Astrocyte (in vitro differentiated cells and primary cell): ENCODE measurements around the gene ASCL1.

Experiments used
- EZH2 ChIP-seq: IDR thresholded peaks from 2 replicates; pipeline ENCODE4 v1.6.1; 2012; ENCODE audit warnings: mild to moderate bottlenecking, low read length, inconsistent platforms; ENCODE audit not compliant: insufficient read depth
- TF ChIP-seq, protein P1 (sequence below): IDR thresholded peaks from 2 replicates; pipeline ENCODE4 v1.5.1; 2011; ENCODE audit warnings: low read depth, mild to moderate bottlenecking, inconsistent platforms, low read length, moderate library complexity; ENCODE audit not compliant: insufficient read depth

DNA sequence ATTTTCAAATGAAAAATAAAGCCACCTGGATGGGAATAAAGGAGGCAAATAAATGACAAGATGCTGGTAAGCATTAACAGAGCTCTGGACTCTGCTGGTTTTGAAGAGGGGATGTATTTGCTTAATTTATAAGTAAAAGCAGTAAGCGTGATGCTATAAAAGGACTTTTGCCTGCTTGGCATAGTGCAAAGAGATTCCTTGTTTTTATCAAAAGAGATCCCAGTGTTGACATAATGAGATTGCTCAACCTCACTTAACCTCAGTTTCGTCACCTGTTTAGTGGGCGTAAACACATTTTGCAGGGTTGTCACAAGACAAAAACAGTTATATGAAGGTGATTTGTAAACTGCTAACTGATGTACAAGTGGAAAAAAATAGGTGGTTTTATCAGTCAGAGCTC is 13.8 kb downstream of the ASCL1 start:
- TF ChIP-seq, protein P1, sequence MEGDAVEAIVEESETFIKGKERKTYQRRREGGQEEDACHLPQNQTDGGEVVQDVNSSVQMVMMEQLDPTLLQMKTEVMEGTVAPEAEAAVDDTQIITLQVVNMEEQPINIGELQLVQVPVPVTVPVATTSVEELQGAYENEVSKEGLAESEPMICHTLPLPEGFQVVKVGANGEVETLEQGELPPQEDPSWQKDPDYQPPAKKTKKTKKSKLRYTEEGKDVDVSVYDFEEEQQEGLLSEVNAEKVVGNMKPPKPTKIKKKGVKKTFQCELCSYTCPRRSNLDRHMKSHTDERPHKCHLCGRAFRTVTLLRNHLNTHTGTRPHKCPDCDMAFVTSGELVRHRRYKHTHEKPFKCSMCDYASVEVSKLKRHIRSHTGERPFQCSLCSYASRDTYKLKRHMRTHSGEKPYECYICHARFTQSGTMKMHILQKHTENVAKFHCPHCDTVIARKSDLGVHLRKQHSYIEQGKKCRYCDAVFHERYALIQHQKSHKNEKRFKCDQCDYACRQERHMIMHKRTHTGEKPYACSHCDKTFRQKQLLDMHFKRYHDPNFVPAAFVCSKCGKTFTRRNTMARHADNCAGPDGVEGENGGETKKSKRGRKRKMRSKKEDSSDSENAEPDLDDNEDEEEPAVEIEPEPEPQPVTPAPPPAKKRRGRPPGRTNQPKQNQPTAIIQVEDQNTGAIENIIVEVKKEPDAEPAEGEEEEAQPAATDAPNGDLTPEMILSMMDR: no peak
- TF ChIP-seq EZH2: no peak
